Sigmoid colon (tissue), 3 donors: ENCODE measurements around the gene CNPY3.

Experiments
- POLR2A ChIP-seq, 2 donors: fragments of 450-650 bp; IDR thresholded peaks; one replicate each; pipeline ENCODE4 v1.6.1; 2016; ENCODE audit warnings: antibody characterized with exemption in 2 of 2, mild to moderate bottlenecking in 2 of 2, moderate library complexity in 2 of 2
- TF ChIP-seq, protein P1 (sequence below), 4 experiments: fragments of 450-650 bp in 3 of 4; fragments of 200-600 bp in 1 of 4; IDR thresholded peaks; one replicate each; pipeline ENCODE4 v1.5.1; 2016 to 2019; ENCODE audit warnings: antibody characterized with exemption in 4 of 4, mild to moderate bottlenecking in 3 of 4, moderate library complexity in 2 of 4

GRCh38 chr6:42968783-42969182 is 39.5 kb downstream of the CNPY3 start:
- TF ChIP-seq POLR2A (IDR thresholded peaks at IDR 0.05) = no peak
- TF ChIP-seq, protein P1, sequence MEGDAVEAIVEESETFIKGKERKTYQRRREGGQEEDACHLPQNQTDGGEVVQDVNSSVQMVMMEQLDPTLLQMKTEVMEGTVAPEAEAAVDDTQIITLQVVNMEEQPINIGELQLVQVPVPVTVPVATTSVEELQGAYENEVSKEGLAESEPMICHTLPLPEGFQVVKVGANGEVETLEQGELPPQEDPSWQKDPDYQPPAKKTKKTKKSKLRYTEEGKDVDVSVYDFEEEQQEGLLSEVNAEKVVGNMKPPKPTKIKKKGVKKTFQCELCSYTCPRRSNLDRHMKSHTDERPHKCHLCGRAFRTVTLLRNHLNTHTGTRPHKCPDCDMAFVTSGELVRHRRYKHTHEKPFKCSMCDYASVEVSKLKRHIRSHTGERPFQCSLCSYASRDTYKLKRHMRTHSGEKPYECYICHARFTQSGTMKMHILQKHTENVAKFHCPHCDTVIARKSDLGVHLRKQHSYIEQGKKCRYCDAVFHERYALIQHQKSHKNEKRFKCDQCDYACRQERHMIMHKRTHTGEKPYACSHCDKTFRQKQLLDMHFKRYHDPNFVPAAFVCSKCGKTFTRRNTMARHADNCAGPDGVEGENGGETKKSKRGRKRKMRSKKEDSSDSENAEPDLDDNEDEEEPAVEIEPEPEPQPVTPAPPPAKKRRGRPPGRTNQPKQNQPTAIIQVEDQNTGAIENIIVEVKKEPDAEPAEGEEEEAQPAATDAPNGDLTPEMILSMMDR (IDR thresholded peaks at IDR 0.05) = no peak
